SH-SY5Y (cell line): ENCODE data around the gene DAB1.

Source experiments
- GATA2 ChIP-seq: IDR thresholded peaks from 2 replicates; pipeline ENCODE4 v1.6.1; 2011; ENCODE audit warnings: mild to moderate bottlenecking, low read depth, low read length
- GATA3 ChIP-seq: IDR thresholded peaks from 2 replicates; pipeline ENCODE4 v1.6.1; 2011; ENCODE audit warnings: low read depth, mild to moderate bottlenecking, low read length, moderate library complexity

- no peak for TF ChIP-seq GATA3
- no peak for TF ChIP-seq GATA2
These were observed 47.8 kb downstream of the DAB1 start for GRCh38 chr1:57376041-57376440.
